Stimulated activated CD8-positive, alpha-beta memory T cell treated with anti-CD3 and anti-CD28 coated beads, Interleukin-12 subunit alpha, Interleukin-12 subunit beta, amount 100 ng/mL, for 24 hours (primary cell): ENCODE results near the gene MPP4.

Experiments
- DNase-seq: peaks from one replicate; pipeline ENCODE4 v3.0.0-alpha.2; 2020; ENCODE audit errors: extremely low read depth

Gene MPP4

GRCh38 chr2:201698588-201699226, at the start of gene MPP4:
Gene MPP4 (minus strand): TSS chr2:201698644. CDS start chr2:201693954, 4,690 bp downstream.
- no peak for DNase-seq

GRCh38 chr2:201746551-201746950, 48.1 kb upstream of the MPP4 start:
- no peak for DNase-seq

- DNase-seq, result no peak
Measured at GRCh38 chr2:201735486-201735885, 37.0 kb upstream of the MPP4 start.

GRCh38 chr2:201734111-201734510, 35.7 kb upstream of the MPP4 start:
- DNase-seq, result no peak

GRCh38 chr2:201733544-201733943, 35.1 kb upstream of the MPP4 start:
- no peak for DNase-seq

- DNase-seq, result no peak
Measured at GRCh38 chr2:201730651-201731285, 32.3 kb upstream of the MPP4 start.

GRCh38 chr2:201715459-201715858, 17.0 kb upstream of the MPP4 start:
- no peak for DNase-seq

- no peak for DNase-seq
Measured at GRCh38 chr2:201712726-201713125, 14.3 kb upstream of the MPP4 start.

- no peak for DNase-seq
Measured at GRCh38 chr2:201709747-201710146, 11.3 kb upstream of the MPP4 start.

GRCh38 chr2:201709049-201709448, 10.6 kb upstream of the MPP4 start:
- no peak for DNase-seq

- DNase-seq, result no peak
Measured at GRCh38 chr2:201707753-201708152, 9.3 kb upstream of the MPP4 start.

- no peak for DNase-seq
Measured at GRCh38 chr2:201707142-201707541, 8.7 kb upstream of the MPP4 start.

GRCh38 chr2:201704536-201704935, 6.1 kb upstream of the MPP4 start:
- no peak for DNase-seq

GRCh38 chr2:201701646-201702045, 3.2 kb upstream of the MPP4 start:
- DNase-seq, result no peak

GRCh38 chr2:201699416-201699815, 972 bp upstream of the MPP4 start:
- no peak for DNase-seq

- DNase-seq, result no peak
Measured at GRCh38 chr2:201697899-201698298, 545 bp downstream of the MPP4 start.

- no peak for DNase-seq
Measured at GRCh38 chr2:201696151-201696659, 2.2 kb downstream of the MPP4 start.

- DNase-seq, result no peak
Measured at GRCh38 chr2:201685156-201685555, 13.3 kb downstream of the MPP4 start.

GRCh38 chr2:201680743-201681142, 17.7 kb downstream of the MPP4 start:
- no peak for DNase-seq

- DNase-seq, result no peak
Measured at GRCh38 chr2:201678401-201678800, 20.0 kb downstream of the MPP4 start.

- DNase-seq, result no peak
Measured at GRCh38 chr2:201675454-201675853, 23.0 kb downstream of the MPP4 start.

GRCh38 chr2:201674794-201675193, 23.6 kb downstream of the MPP4 start:
- DNase-seq, result no peak

GRCh38 chr2:201674298-201674697, 24.1 kb downstream of the MPP4 start:
- no peak for DNase-seq

- no peak for DNase-seq
Measured at GRCh38 chr2:201673546-201673945, 24.9 kb downstream of the MPP4 start.
